ENCODE data around the gene UBE2J2. TPM values are rescaled to one million over a fixed set of nuclear protein-coding genes. Genes with fewer than 3 reads are reported as not detected.

Gene UBE2J2
- polyA plus RNA-seq, 2 of the 4 experiments (the other 2 are of a cell fraction), result 21.2 to 36.2 TPM

GRCh38 chr1:1244192-1244811 is 29.4 kb downstream of the UBE2J2 start:
- ChIA-PET POLR2A (no interaction called here), CTCF (interaction anchor here (1.1 to 2.2 kb wide), 2 partner anchors 11 to 48 kb away, joined by 3 to 7 read pairs; no protein-coding TSS in a partner anchor)
- TF ChIP-seq BCL3 (IDR thresholded peaks at IDR 0.05) (no peak), JUNB (IDR thresholded peaks at IDR 0.05) (no peak), HES2 (IDR thresholded peaks at IDR 0.05) (no peak), NPAS2 (CRISPR knock-in tag; IDR thresholded peaks at IDR 0.05; ENCODE audit: borderline replicate concordance) (no peak), NR3C1 (IDR thresholded peaks at IDR 0.05) (no peak), EP300 (IDR thresholded peaks at IDR 0.05) (no peak), TP53 (CRISPR knock-in tag; IDR thresholded peaks at IDR 0.05) (no peak)
- Histone ChIP-seq H3K4me2 (no peak overlapping the region), H3K4me3 (no peak overlapping the region), H3K4me1 (peaks cover 19% of the 10 kb centered on the region; the same call in 1 of the 3 replicates), H3K27ac (peak overlapping the region in 1 of 2 experiments; percentile 56; a peak in 3 of 6 replicates), H3K9me3 (no peaks in the 10 kb centered on the region)
- FAIRE-seq, result no peak
- peak in 1 of 2 experiments; percentile 70 for DNase-seq (ENCODE audit: low read depth in 1 of 2, low spot score in 1 of 2)
- 45% methylated on average over 17 of the region's 30 CpGs for WGBS (ENCODE audit: missing lambda C conversion rate)
- ATAC-seq, result peak in 1 of 2 experiments; percentile 59; a peak in 3 of 6 replicates

- TF ChIP-seq HES2 (IDR thresholded peaks at IDR 0.05) (no peak), RNF2 (IDR thresholded peaks at IDR 0.05; ENCODE audit: borderline replicate concordance, low read depth) (no peak), HMGXB4 (CRISPR knock-in tag; IDR thresholded peaks at IDR 0.05; ENCODE audit: borderline replicate concordance) (no peak), BHLHE40 (IDR thresholded peaks at IDR 0.05; ENCODE audit: low read depth, low read length) (no peak), POLR2A (IDR thresholded peaks at IDR 0.05; ENCODE audit: low read length) (no peak), CBX2 (IDR thresholded peaks at IDR 0.05; ENCODE audit: borderline replicate concordance, low read depth) (no peak), HOXA7 (CRISPR knock-in tag; IDR thresholded peaks at IDR 0.05) (no peak), PBX3 (IDR thresholded peaks at IDR 0.05) (no peak), CEBPB (IDR thresholded peaks at IDR 0.05) (no peak), POLR2AphosphoS2 (conservative IDR thresholded peaks at IDR 0.05; ENCODE audit: low read length) (no peak), ZSCAN20 (CRISPR knock-in tag; IDR thresholded peaks at IDR 0.05) (no peak), MYC (IDR thresholded peaks at IDR 0.05; ENCODE audit: borderline replicate concordance, low read length) (no peak), HOXB13 (CRISPR knock-in tag; IDR thresholded peaks at IDR 0.05; ENCODE audit: low read depth) (no peak), HDAC2 (IDR thresholded peaks at IDR 0.05) (no peak), SMC3 (IDR thresholded peaks at IDR 0.05) (no peak), ZC3H11A (IDR thresholded peaks at IDR 0.05) (no peak), CBX8 (IDR thresholded peaks at IDR 0.05) (no peak), ATOH8 (CRISPR knock-in tag; IDR thresholded peaks at IDR 0.05; ENCODE audit: low read depth) (no peak), RCOR1 (IDR thresholded peaks at IDR 0.05; ENCODE audit: low read depth, low read length) (no peak), NPAS2 (CRISPR knock-in tag; IDR thresholded peaks at IDR 0.05; ENCODE audit: borderline replicate concordance) (no peak)
- Histone ChIP-seq H3K4me3 (no peak overlapping the region), H3K9me3 (no peaks in the 10 kb centered on the region), H3K4me2 (no peak overlapping the region), H3K4me1 (peaks cover 19% of the 10 kb centered on the region; the same call in 1 of the 3 replicates), H3K27ac (peak overlapping the region in 1 of 2 experiments; percentile 56; a peak in 3 of 6 replicates)
- ChIA-PET CTCF (interaction anchor here (1.1 to 2.2 kb wide), 3 partner anchors 11 to 62 kb away, joined by 3 to 7 read pairs (median 3); no protein-coding TSS in a partner anchor), POLR2A (no interaction called here)
- 62% methylated on average over 2 of the region's 23 CpGs for WGBS (ENCODE audit: missing lambda C conversion rate)
- peak in 1 of 2 experiments; percentile 21; a peak in 3 of 6 replicates for ATAC-seq
- no peak for FAIRE-seq
- DNase-seq (ENCODE audit: low read depth in 1 of 2, low spot score in 1 of 2), result no peak
These were observed 29.9 kb downstream of the UBE2J2 start for GRCh38 chr1:1243807-1244191.
